Ishikawa (cell line): ENCODE measurements around the gene UBL4A.

Experiments
- CEBPB ChIP-seq: IDR thresholded peaks from 2 replicates; pipeline ENCODE4 v1.6.1; 2012
- CREB1 ChIP-seq: IDR thresholded peaks from 2 replicates; pipeline ENCODE4 v1.6.1; 2012; ENCODE audit warnings: low read depth
- EGR1 ChIP-seq: IDR thresholded peaks from 2 replicates; pipeline ENCODE4 v1.6.1; 2012
- EP300 ChIP-seq: IDR thresholded peaks from 2 replicates; pipeline ENCODE4 v1.6.1; 2012; ENCODE audit warnings: borderline replicate concordance
- FOXM1 ChIP-seq: IDR thresholded peaks from 2 replicates; pipeline ENCODE4 v1.6.1; 2012; ENCODE audit warnings: low read depth, borderline replicate concordance
- MAX ChIP-seq: IDR thresholded peaks from 2 replicates; pipeline ENCODE4 v1.6.1; 2012
- NFIC ChIP-seq: IDR thresholded peaks from 2 replicates; pipeline ENCODE4 v1.6.1; 2012
- RAD21 ChIP-seq: IDR thresholded peaks from 2 replicates; pipeline ENCODE4 v1.6.1; 2012; ENCODE audit warnings: low read depth
- REST ChIP-seq: IDR thresholded peaks from 2 replicates; pipeline ENCODE4 v1.6.1; 2012; ENCODE audit warnings: low read depth, mild to moderate bottlenecking
- TAF1 ChIP-seq: IDR thresholded peaks from 2 replicates; pipeline ENCODE4 v1.6.1; 2012; ENCODE audit warnings: low read depth, mild to moderate bottlenecking
- TCF12 ChIP-seq: IDR thresholded peaks from 2 replicates; pipeline ENCODE4 v1.6.1; 2012; ENCODE audit warnings: low read depth
- TEAD4 ChIP-seq: IDR thresholded peaks from 2 replicates; pipeline ENCODE4 v1.6.1; 2012
- YY1 ChIP-seq: IDR thresholded peaks from 2 replicates; pipeline ENCODE4 v1.6.1; 2012; ENCODE audit warnings: low read depth
- ZBTB7A ChIP-seq: IDR thresholded peaks from 2 replicates; pipeline ENCODE4 v1.6.1; 2012; ENCODE audit warnings: low read depth

GRCh38 chrX:154516656-154517100 lies 30.3 kb upstream of the UBL4A start:
- TF ChIP-seq NFIC = no peak
- TF ChIP-seq RAD21 = no peak
- TF ChIP-seq MAX = no peak
- no peak for TF ChIP-seq EP300
- no peak for TF ChIP-seq ZBTB7A
- no peak for TF ChIP-seq FOXM1
- no peak for TF ChIP-seq TAF1
- no peak for TF ChIP-seq TEAD4
- TF ChIP-seq YY1 = no peak
- no peak for TF ChIP-seq TCF12
- no peak for TF ChIP-seq CEBPB
- no peak for TF ChIP-seq REST
- no peak for TF ChIP-seq CREB1
- no peak for TF ChIP-seq EGR1
